ENCODE data around the gene CD3D. TPM values are rescaled to one million over a fixed set of nuclear protein-coding genes. Genes with fewer than 3 reads are reported as not detected.

CD3D gene
- total RNA-seq, 1 experiment from 2014 or later = 0.33 TPM

- TF ChIP-seq ATF1 (CRISPR knock-in tag; IDR thresholded peaks at IDR 0.05) = no peak
- no peak for TF ChIP-seq ZNF423 (CRISPR knock-in tag; IDR thresholded peaks at IDR 0.05)
- no peak for TF ChIP-seq E2F4 (CRISPR knock-in tag; IDR thresholded peaks at IDR 0.05; ENCODE audit: borderline replicate concordance, low read depth)
- TF ChIP-seq FOXP1 (CRISPR knock-in tag; IDR thresholded peaks at IDR 0.05; ENCODE audit: borderline replicate concordance) = no peak
Measured at GRCh38 chr11:118320515-118320914, 22.0 kb downstream of the CD3D start (continued).

- TF ChIP-seq E2F1 (CRISPR knock-in tag; IDR thresholded peaks at IDR 0.05) (no peak), ELF4 (CRISPR knock-in tag; IDR thresholded peaks at IDR 0.05; ENCODE audit: low read depth) (no peak), AFF4 (CRISPR knock-in tag; IDR thresholded peaks at IDR 0.05; ENCODE audit: borderline replicate concordance) (no peak), E2F5 (CRISPR knock-in tag; IDR thresholded peaks at IDR 0.05) (no peak), GABPB1 (CRISPR knock-in tag; IDR thresholded peaks at IDR 0.05) (no peak), FOXP4 (CRISPR knock-in tag; IDR thresholded peaks at IDR 0.05) (no peak), IRF2 (CRISPR knock-in tag; IDR thresholded peaks at IDR 0.05; ENCODE audit: borderline replicate concordance, low read depth) (no peak), E2F4 (CRISPR knock-in tag; IDR thresholded peaks at IDR 0.05; ENCODE audit: borderline replicate concordance, low read depth) (no peak), NR2C2 (CRISPR knock-in tag; IDR thresholded peaks at IDR 0.05) (no peak), GRHL2 (CRISPR knock-in tag; IDR thresholded peaks at IDR 0.05; ENCODE audit: insufficient replicate concordance, severe bottlenecking) (no peak), MAX (CRISPR knock-in tag; IDR thresholded peaks at IDR 0.05) (no peak), ZBTB43 (CRISPR knock-in tag; IDR thresholded peaks at IDR 0.05) (no peak)
- ChIA-PET POLR2A (no interaction called here), CTCF (interaction anchor here (0.9 kb wide), 1 partner anchor 23 kb away, joined by 3 read pairs; no protein-coding TSS in a partner anchor)
- 0 out of 2 replicates have a peak, but pooled peaks cover 3% of the 10 kb centered on the region for H3K36me3 Mint-ChIP-seq
- H3K4me1 Mint-ChIP-seq = peaks cover 35% of the 10 kb centered on the region
- no peak overlapping the region for H3K4me3 Mint-ChIP-seq
- H3K27me3 Mint-ChIP-seq (ENCODE audit: low read depth) = peaks cover 19% of the 10 kb centered on the region
- peaks cover 7% of the 10 kb centered on the region for H3K9me3 Mint-ChIP-seq
- ATAC-seq (no peak), DNase-seq (ENCODE audit: low spot score) (no peak)
- no peak overlapping the region for H3K27ac Mint-ChIP-seq
Measured at GRCh38 chr11:118319337-118319707, 23.2 kb downstream of the CD3D start.
